Epithelial cell of prostate (primary cell): ENCODE results near the gene TNFAIP8.

ENCODE experiments used
- DNase-seq: peaks from one replicate; pipeline ENCODE4 v3.0.0-alpha.2; 2011; ENCODE audit warnings: low read depth, low spot score
- H3K27ac ChIP-seq: fragments of 450-650 bp; 2 replicates; pipeline ENCODE4 v1.5.1; 2017; ENCODE audit warnings: mild to moderate bottlenecking

Gene TNFAIP8

DNA sequence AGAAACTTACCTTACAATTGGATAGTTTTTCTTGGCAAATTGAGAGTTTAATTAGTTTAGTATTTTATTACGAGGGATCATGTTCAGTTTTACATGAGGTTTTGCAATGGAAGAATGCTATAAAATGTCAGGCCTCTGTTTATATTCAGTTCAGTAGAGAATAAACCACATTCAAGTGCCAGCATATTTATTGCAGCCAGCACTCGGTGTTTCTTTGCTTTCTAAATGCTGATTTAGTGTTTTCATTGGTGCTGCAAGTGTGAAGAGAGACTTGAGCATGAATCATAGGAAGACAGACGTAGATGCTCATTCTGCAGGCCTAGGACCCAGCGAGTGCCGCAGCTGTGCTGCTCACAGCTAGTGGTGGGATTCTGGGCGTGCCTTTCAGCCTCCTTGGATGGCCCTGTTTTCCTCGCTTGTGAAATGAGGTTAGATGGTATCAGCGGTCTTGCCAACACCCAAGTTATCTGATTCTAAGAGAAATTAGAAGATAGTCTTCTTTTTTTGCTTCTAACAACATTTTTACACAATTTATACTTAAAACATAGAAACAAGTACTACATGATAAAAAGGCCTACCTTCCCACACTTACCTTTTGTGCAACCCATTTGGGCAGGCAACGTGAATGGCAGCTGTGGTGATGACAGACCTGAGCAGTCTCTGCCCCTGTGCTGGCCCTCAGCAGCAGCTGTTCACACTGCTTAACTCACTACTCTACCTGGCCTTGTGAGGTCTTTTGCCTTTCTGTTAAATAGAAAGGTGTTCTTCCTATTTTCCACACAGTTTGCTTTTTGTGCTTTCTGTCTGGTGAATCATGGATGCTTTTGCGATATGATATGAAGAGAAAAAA is 26.8 kb upstream of the TNFAIP8 start:
- no peak for DNase-seq
- H3K27ac ChIP-seq: peak overlapping the region; percentile 41

DNA sequence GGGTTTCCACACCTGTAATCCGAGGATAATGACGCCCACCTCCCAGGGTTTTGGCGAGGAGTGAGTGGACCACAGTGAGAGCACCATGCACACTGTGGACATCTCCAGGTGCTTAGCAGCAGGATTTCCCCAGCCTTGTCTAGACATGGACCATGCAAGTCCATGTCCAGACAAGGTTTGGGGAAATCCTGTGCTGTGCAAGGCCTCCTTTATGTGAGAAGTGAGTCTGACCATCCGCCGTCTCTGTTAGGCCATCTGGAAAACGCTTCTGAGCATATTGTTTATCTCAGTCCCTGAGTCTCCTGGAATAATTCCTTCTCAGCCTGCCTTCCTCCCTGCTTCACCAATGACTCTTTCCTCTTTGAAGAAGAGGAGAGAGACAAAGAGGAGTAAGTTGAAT is 26.2 kb upstream of the TNFAIP8 start:
- H3K27ac ChIP-seq: no peak overlapping the region
- DNase-seq: no peak

DNA sequence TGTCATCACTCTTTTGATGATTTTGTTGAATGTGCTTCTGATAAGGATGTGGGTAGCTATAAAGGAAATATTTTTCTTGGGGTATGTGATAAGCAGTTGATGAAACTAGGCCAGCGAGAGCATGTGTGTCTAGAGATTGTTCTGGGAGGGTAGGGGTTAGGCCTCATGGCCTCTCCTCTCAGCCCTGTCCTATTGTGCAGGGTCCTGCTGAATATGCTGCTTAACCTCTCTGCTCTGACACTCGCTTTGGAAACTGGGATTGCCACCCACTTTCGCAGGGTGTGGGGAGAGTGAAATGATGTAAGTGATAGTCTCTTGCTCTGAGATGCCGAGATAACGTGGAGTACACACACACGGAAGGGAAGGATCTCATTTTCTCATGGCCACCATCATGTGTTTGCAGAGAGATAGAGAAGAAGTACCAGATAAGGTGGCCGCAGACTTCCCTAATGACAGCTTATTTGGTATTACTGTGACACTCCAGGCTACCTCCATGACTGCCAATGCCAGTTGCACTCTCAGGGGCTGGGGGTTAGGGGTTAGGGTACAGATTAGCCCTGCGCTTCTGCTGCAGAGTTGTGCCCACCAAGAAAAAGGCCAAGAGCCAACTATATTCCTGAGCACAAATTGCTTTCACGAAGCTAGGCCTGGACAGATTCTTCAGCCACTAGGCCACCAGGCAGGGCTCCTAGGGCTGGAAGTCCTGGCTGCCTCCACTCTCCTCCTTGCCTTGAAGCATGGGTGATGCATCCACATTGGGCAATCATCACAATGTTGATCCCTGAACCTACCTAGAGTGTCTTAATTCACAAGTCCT is 25.2 kb upstream of the TNFAIP8 start:
- peak overlapping the region; percentile 94 for H3K27ac ChIP-seq
- DNase-seq: no peak

DNA sequence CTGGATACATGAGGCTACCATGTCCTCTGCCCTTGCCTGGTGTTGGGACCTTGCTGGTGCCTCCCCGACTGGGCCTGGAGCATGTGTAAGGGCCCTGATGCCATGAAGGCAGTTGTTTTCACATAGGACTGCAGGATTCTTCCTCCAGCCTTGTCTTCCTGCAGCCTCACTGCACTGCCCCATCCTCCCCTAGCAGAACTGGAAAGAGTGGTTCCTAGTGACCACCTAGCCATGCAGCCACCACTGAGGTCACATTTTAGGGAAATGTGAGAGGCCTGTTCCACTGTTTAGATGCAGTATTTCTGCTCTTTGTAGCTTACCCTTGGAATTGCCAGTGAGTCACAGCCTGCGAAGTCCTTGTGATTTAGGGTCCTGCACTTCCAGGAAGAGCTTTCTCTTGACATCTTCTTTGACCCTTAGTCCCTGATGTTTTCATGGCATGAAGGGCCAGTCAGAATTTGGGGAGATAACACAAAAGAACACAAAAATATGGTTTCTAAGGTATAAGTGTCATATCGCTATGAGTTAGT is 24.2 kb upstream of the TNFAIP8 start:
- H3K27ac ChIP-seq: peak overlapping the region; percentile 94
- no peak for DNase-seq

DNA sequence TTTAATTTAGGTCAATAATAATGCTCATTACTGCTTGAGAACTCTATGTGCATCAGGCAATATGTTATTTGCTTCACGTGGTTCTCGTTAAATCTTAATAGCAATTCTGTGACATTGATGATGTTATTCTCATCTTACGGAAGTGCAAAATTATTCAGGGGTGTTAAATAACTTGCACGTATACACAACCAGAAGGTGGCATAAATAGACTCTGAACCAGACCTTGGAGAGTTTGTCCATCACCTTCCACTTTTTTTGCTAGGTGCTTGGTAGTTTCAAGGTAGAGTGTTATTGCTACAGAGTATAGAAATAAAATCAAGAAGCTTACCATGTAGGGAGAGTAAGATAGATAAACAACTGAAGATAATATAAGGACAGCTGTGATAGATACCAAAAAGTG is 23.6 kb upstream of the TNFAIP8 start:
- no peak for DNase-seq
- H3K27ac ChIP-seq: peak overlapping the region; percentile 94

DNA sequence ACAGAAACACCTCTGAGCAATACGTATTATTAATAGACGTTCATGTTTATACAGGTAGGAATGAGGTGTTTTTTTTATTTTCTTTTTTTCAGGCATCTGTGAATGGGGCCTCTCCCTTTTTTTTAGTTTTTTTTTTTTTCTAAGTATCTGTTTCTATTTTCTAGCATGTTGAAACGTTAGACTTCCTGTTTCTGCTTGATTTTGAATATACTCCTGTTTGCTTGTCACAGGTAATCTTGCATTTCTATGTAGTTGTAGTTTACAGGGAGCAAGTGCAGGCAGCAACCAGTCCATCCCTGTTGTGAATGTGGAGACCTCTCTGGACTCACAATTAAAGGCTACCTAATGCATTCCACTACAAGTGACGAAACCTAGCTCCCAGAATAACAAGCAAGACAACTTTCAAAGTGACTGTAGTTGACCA is 22.8 kb upstream of the TNFAIP8 start:
- peak; percentile 66 for DNase-seq
- H3K27ac ChIP-seq: peak overlapping the region; percentile 94

DNA sequence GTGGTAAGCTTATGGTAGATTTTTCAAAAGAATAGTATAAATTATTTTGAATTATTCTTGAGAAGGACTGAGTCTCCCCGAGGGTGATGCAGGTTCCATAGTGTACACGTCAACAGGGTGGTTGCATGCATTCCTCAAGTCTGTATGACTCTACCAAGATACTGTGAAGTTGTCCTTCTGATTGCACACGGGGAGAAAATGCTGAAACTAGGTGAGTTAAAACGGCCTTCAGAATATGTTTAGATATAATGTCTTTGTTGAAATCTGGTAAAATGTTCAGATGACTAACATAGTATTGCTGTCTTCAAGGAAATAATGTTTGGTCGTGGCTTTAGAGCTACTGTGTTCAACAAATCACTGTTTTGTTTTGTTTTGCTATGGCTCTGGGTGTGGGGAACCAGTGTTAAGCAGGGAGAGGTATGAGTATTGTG is 22.4 kb upstream of the TNFAIP8 start:
- H3K27ac ChIP-seq: peak overlapping the region; percentile 94

DNA sequence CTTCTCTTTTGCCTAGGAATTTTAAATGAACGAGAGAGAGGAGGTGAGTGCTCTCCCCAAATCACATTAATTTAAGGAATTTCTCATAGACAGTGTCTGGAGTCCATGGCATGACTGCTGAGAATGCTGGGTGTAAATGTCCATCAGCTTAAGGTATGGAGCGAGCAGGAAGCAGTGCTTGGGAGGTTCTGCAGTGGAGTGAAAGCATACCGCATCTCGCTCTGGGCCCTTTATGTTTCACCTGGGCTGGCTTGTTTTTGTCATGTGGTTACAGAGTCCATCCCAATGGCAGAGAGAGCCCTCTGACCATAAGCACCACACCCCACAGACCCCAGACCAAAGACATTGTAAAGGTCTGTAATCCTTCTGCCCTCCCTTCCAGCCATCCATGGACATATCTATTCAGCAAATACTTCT is 20.6 kb upstream of the TNFAIP8 start:
- no peak for DNase-seq

More for the DNA sequence above, 22.4 kb upstream of the TNFAIP8 start:
- DNase-seq: peak; percentile 55

DNA sequence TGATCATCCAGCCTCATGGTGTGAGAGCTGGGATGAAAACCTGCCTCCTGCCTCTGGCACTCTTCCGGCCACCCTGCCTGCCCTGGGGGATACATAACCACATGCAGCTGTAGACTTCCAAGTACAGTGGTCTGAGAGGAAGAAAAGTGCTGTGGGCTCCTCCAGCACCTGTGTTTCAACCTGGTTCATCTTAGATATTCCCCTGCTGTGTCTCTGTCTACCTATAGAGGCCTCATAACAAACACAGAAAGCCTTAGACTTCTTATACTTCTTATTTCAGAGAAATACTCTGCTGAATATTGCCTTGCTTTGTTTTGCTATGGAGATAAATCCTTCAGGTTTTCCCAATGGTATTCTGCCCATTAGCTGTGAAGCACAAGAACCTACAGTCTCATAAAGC is 19.6 kb upstream of the TNFAIP8 start:
- no peak overlapping the region for H3K27ac ChIP-seq
- DNase-seq: no peak

More for the DNA sequence above, 20.6 kb upstream of the TNFAIP8 start:
- peak overlapping the region; percentile 94 for H3K27ac ChIP-seq

DNA sequence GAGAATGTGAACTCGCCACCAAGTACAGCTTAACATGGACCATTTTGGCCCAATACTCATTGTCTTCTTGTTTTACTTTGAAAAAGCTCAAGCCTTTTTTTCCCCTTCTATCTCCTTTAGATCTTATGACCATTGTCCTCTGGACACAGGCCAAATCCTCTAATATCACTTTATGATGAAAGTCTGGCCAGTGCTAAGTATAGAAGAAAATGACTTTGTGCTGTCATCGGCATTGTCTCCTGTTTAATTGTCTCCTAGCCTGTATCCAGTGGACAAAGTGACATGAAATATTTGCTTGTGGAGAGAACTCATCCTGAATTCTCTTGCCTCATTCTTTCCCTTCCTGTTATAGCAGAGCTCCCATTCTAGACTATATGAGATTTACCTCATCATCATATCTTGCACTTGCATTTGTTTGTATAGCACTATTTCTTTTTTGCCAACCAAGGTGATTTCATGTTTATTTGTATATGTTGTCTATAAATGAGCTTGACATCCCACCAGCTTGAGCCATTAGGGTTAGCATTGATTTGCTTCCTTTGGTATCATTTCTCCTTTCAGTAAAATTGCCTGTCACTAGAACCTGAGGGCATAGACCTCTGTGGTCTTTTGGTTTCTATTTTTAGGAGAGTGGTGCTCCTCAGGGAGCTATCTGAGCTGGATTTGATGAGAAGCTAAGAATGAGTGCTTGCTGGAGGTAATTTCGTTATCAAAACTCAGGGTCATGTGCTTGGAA is 18.8 kb upstream of the TNFAIP8 start:
- no peak for DNase-seq
- H3K27ac ChIP-seq: no peak overlapping the region

DNA sequence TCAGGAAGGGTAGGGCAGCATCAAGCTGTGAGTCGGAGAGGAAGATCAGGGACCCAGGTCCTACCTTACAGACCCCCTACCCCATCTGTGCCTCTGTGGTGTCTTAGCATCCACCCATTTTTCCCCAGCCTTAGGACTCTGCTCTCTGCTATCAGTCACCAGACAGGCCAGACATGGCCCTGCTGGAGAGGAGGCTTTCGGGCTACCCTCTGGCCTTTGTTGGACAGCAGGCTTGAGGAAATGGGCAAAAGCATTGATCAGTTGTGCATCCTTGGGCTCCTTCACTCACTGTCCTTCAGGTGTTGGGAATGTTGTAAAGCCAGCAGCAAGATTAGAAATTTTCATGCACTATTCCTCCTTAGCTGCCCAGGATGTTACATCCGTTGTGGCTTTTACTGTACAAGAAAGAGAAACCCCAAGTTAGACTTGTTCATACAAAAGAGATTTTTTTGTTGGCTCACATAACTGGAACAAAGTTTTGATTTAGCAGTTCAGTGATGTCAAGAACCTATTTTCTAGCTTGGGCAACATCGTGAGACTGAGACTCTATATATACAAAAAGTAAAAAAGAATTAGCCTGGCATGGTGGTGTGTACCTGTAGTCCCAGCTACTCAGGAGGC is 17.4 kb upstream of the TNFAIP8 start:
- no peak overlapping the region for H3K27ac ChIP-seq
- DNase-seq: no peak

DNA sequence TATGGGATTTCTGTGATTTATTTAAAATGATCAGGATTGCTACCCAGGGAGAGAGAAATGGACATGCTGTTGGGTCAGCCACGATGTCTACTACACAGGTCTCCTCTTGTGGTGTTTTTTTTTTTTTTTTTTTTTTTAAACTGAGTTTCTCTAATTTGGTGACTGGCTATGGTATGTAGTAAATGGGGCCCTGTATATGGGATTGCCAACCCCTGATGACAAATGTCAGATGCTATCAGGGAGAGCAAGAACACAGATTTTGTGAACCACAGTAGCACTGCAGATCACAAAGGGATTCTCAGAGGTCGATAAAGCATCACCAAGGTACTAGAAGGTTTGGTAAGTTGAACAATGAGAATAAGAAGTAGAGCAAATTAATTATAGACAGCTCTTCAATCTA is 16.5 kb upstream of the TNFAIP8 start:
- DNase-seq: no peak
- H3K27ac ChIP-seq: no peak overlapping the region

DNA sequence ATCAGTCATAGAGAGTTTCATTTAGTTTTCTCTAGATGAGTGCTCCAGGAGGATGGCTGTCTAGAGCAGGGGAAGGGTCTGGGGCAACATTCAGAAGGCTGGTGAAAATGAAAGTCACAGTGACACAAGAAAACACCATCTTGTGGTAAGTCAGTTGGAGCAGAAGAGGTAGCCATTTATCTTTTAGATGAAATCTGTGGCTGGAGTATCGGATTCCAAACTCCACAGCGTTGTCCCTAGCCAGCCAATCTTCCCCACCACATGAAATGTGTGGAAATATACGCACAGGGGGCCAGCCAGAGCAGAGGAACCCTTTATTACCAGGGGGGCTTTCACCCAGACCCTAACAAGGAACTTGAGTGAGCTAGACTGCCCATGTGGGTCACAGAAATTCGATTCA is 15.9 kb upstream of the TNFAIP8 start:
- H3K27ac ChIP-seq: no peak overlapping the region
- no peak for DNase-seq

DNA sequence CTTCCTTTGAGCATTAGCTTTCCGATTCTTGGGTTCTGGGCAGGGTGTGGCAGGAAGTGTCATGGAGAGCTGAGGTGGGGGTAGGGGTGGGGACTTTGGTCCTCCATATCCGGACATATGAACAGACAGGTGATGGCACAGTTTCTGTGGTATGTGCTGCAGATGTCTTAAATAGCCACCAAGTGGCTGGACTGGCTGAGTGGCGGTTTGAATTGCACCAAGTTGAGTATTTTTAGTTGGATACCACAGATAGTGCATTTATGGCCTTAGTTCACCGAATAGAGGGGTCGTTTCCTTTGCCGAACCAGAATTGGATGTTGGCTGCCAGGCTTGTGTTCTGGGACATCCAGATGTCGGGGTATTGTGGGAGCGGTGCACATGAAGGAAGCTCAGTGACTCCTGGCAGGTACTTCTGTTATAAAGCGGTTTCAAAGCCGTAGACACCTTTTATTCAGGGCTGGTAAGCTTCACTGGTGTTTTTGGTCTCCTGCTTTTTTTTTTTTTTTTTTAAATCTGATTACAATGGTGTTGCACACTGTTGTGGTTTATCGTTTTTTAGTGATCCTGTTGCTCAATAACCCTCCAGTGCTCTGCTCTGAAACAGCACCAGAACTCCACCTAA is 15.1 kb upstream of the TNFAIP8 start:
- no peak overlapping the region for H3K27ac ChIP-seq
- no peak for DNase-seq

DNA sequence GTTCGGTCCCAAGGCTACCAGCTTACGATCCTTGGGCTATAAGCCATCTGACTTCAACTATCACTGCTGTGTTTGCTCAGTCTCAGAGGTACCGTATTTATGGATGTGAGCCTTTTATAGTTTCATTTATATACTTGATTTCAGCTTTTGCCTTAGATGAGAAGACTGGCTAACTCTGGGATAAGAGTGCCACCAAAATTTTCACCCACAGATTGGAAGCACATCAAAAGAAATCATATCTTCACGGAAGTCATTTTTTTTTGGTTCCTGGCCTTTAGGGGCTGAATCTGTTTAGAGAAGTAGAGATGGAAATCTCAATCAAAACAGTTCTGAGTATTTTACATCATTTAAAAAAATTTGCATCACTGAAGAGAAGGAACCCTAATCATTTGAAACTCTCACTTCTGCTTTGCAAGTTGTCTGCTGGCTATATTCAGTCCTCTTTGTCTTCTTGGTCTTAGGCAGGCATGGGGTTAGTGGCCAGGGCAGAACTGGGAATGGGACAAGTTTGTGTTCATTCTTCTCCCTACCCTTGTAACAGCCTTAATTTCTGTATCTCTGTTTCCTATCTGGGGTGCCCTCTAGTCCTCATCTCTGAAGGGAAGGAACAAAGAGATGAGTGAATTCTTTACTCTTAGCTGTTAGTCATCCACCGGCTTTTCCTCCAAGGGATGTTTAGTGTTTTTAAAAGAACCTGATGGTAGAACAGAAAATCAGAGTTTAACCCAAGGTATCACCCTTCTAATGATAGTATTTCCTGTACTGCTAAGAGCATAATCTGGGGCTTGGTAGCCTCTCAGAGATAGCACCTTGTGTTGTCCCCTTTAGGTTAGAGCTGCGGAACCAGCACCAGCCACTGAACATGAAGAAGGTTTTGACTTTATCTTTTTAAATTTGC is 14.1 kb upstream of the TNFAIP8 start:
- no peak overlapping the region for H3K27ac ChIP-seq

DNA sequence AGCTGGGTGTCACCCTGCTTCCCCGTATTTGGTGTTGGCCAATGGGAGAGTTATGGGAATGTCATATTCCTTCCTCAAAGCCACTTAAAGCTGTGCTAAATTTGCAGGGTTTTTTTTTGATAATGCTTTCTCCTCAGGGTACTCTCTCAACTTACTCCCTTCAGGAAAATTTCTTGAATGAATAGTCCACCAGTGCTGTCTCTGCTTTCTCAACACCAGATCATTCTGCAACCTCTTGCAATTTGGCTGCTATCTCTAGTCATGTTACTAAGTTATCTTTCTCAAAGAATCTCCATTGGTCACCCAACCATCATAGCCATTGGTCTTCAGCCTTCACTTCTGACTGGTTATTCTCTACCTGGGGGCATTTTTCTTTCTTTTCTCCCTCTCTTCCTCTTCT is 13.4 kb upstream of the TNFAIP8 start:
- no peak overlapping the region for H3K27ac ChIP-seq
- no peak for DNase-seq

More for the DNA sequence above, 14.1 kb upstream of the TNFAIP8 start:
- no peak for DNase-seq

DNA sequence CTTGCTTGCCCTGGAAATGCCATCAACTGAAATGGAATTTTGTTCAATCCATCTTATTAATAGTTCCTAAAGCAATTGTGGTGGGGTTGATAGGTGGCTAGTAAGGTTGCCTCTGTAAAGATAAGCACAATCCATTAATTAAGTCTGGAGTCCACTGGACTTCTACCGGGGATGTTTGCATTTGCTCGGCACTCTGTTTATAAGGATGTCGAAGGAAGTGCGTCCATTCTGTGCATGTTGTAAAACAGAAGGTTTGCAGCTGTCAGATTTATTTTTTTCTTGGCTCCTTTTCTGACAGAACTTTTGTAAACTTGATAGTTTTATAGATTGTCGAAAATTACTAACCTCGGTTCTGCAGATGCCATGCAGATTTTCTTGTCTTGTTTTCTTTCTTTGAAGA is 12.8 kb upstream of the TNFAIP8 start:
- no peak overlapping the region for H3K27ac ChIP-seq
- DNase-seq: no peak

DNA sequence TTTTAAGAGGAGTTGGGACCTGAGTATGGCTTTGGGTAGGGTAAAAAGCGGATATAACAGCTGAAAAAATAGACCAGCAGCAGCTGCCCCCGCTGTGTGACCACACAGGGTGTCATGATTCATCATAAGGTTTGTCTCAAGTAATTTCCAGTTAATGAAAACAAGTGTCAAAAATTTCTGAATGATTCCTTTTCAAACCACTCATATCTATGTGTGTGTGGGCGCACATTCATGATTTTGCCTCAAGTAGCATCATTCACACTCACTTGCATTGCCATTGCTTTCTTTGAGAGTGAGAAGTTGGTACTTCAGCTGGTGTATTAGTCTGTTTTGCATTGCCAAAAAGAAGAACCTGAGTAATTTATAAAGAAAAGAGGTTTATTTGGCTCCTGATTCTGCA is 12.1 kb upstream of the TNFAIP8 start:
- H3K27ac ChIP-seq: no peak overlapping the region
- DNase-seq: no peak

DNA sequence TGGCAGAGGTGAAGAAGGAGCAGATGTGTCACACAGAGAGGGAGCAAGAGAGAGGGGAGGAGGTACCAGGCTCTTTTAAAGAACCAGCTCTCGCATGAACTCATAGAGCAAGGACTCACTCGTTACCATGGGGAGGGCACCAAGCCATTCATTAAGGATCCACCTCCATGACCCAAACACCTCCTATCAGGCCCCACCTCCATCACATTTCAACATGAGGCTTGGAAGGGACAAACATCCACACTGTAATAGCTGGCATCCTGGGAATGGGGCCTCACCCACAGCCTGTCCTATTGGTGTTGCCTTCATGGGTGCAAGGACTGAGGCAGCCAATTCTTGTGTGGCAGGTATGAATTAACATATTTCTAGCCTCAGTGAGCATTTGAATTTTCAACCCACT is 11.6 kb upstream of the TNFAIP8 start:
- H3K27ac ChIP-seq: no peak overlapping the region
- DNase-seq: no peak
